ENCODE data around the gene ACSL4.
"Not testable (repeated sequence)": the region's sequence is repeated elsewhere in the genome, so short reads cannot be mapped to it uniquely, and the experiment has no call there.

Gene ACSL4

GRCh38 chrX:109728173-109728535 lies 4.9 kb downstream of the ACSL4 start:
- no peak for DNase-seq

GRCh38 chrX:109724971-109725370 lies 8.1 kb downstream of the ACSL4 start:
- DNase-seq, result not testable (repeated sequence)

GRCh38 chrX:109720947-109721346 lies 12.1 kb downstream of the ACSL4 start:
- no peak for DNase-seq

GRCh38 chrX:109719264-109719663 lies 13.8 kb downstream of the ACSL4 start:
- DNase-seq, result no peak

GRCh38 chrX:109716431-109717028 lies 16.5 kb downstream of the ACSL4 start:
- no peak for DNase-seq

- DNase-seq, result no peak
These were observed 18.6 kb downstream of the ACSL4 start for GRCh38 chrX:109714340-109714958.

- DNase-seq, result no peak
These were observed 22.9 kb downstream of the ACSL4 start for GRCh38 chrX:109710181-109710580.

GRCh38 chrX:109709129-109709631 lies 23.9 kb downstream of the ACSL4 start:
- no peak for DNase-seq

- DNase-seq, result no peak
These were observed 25.3 kb downstream of the ACSL4 start for GRCh38 chrX:109707720-109708119.

GRCh38 chrX:109707319-109707718 lies 25.7 kb downstream of the ACSL4 start:
- no peak for DNase-seq

GRCh38 chrX:109704563-109704962 lies 28.5 kb downstream of the ACSL4 start:
- DNase-seq, result no peak

- no peak for DNase-seq
These were observed 35.2 kb downstream of the ACSL4 start for GRCh38 chrX:109697855-109698254.

GRCh38 chrX:109696146-109696740 lies 36.8 kb downstream of the ACSL4 start:
- DNase-seq, result no peak

GRCh38 chrX:109695637-109696036 lies 37.4 kb downstream of the ACSL4 start:
- DNase-seq, result no peak

GRCh38 chrX:109691752-109692151 lies 41.3 kb downstream of the ACSL4 start:
- DNase-seq, result no peak

- no peak for DNase-seq
These were observed 41.8 kb downstream of the ACSL4 start for GRCh38 chrX:109691277-109691676.

GRCh38 chrX:109687903-109688302 lies 45.2 kb downstream of the ACSL4 start:
- DNase-seq, result no peak

- no peak for DNase-seq
These were observed 47.4 kb downstream of the ACSL4 start for GRCh38 chrX:109685656-109686078.

- no peak for DNase-seq
These were observed 48.9 kb downstream of the ACSL4 start for GRCh38 chrX:109684136-109684535.

GRCh38 chrX:109681475-109682081 lies 51.5 kb downstream of the ACSL4 start:
- no peak for DNase-seq

GRCh38 chrX:109679820-109680219 lies 53.2 kb downstream of the ACSL4 start:
- DNase-seq, result no peak

- DNase-seq, result no peak
These were observed 60.8 kb downstream of the ACSL4 start for GRCh38 chrX:109672239-109672638.

- DNase-seq, result not testable (repeated sequence)
These were observed 61.9 kb downstream of the ACSL4 start for GRCh38 chrX:109671170-109671569.

GRCh38 chrX:109667986-109668385 lies 65.1 kb downstream of the ACSL4 start:
- DNase-seq, result no peak

Data from activated CD8-positive, alpha-beta memory T cell treated with anti-CD3 and anti-CD28 coated beads, Interleukin-2, amount 50 U/mL, for 48 hours (primary cell).